HG03039 (cell line): ENCODE data around the gene IRF4.
A peak's percentile ranks its signal among the peaks of the same experiment; 100 is the strongest.

Experiments used
- ATAC-seq: cut with Tn5 transposase; IDR thresholded peaks from one replicate; pipeline ENCODE4 v1.9.1; 2021; ENCODE audit warnings: mild to moderate bottlenecking, moderate library complexity; ENCODE audit not compliant: unreplicated experiment

Gene IRF4

GRCh38 chr6:391559-392440 is at the start of gene IRF4:
Gene IRF4 (plus strand): TSS chr6:391752. CDS start chr6:393153, 1,401 bp downstream.
- peak; percentile 45 for ATAC-seq

GRCh38 chr6:341914-342831 is 49.4 kb upstream of the IRF4 start:
- ATAC-seq: peak; percentile 47

GRCh38 chr6:342832-343179 is 48.7 kb upstream of the IRF4 start:
- ATAC-seq: no peak

GRCh38 chr6:343226-343935 is 48.2 kb upstream of the IRF4 start:
- ATAC-seq: no peak

- ATAC-seq: no peak
These were observed 47.4 kb upstream of the IRF4 start for GRCh38 chr6:343960-344815.

- no peak for ATAC-seq
These were observed 46.7 kb upstream of the IRF4 start for GRCh38 chr6:344816-345340.

- no peak for ATAC-seq
These were observed 45.7 kb upstream of the IRF4 start for GRCh38 chr6:345747-346385.

- no peak for ATAC-seq
These were observed 45.0 kb upstream of the IRF4 start for GRCh38 chr6:346386-347030.

- peak; percentile 81 for ATAC-seq
These were observed 44.3 kb upstream of the IRF4 start for GRCh38 chr6:347232-347631.

- no peak for ATAC-seq
These were observed 43.3 kb upstream of the IRF4 start for GRCh38 chr6:347951-348859.

GRCh38 chr6:348860-349396 is 42.6 kb upstream of the IRF4 start:
- ATAC-seq: no peak

- no peak for ATAC-seq
These were observed 42.0 kb upstream of the IRF4 start for GRCh38 chr6:349491-349921.

- ATAC-seq: no peak
These were observed 41.2 kb upstream of the IRF4 start for GRCh38 chr6:350371-350770.

- no peak for ATAC-seq
These were observed 40.3 kb upstream of the IRF4 start for GRCh38 chr6:351011-351866.

- no peak for ATAC-seq
These were observed 39.7 kb upstream of the IRF4 start for GRCh38 chr6:351867-352289.

GRCh38 chr6:352474-352873 is 39.1 kb upstream of the IRF4 start:
- ATAC-seq: no peak
